Prostate gland (tissue), 2 donors: ENCODE data around the gene TMEM40.

Experiments
- CTCF ChIP-seq, 4 experiments: fragments of 200-600 bp in 2 of 4; fragments of 450-650 bp in 2 of 4; sonication (generic) in 2 of 4; IDR thresholded peaks; 1 replicate in 3 of 4; 2 replicates in 1 of 4; pipeline ENCODE4 v1.5.1; 2016 to 2019; ENCODE audit warnings: antibody characterized with exemption in 4 of 4, mild to moderate bottlenecking in 2 of 4, moderate library complexity in 2 of 4
- POLR2A ChIP-seq: fragments of 450-650 bp; IDR thresholded peaks from one replicate; pipeline ENCODE4 v1.6.1; 2016; ENCODE audit warnings: antibody characterized with exemption, mild to moderate bottlenecking

- TF ChIP-seq CTCF (IDR thresholded peaks at IDR 0.05) (no peak), POLR2A (no peak)
Measured at GRCh38 chr3:12774619-12775018, 15.6 kb upstream of the TMEM40 start.
